HG03442 (cell line): ENCODE data around the gene FNDC3B.
"Not testable (repeated sequence)": the region's sequence is repeated elsewhere in the genome, so short reads cannot be mapped to it uniquely, and the experiment has no call there.

ENCODE experiments used
- ATAC-seq: cut with Tn5 transposase; IDR thresholded peaks from one replicate; pipeline ENCODE4 v1.9.1; 2021; ENCODE audit warnings: mild to moderate bottlenecking, moderate library complexity; ENCODE audit not compliant: unreplicated experiment

FNDC3B gene

GRCh38 chr3:172039436-172040077, at the start of gene FNDC3B:
Gene FNDC3B (plus strand): TSS chr3:172039578. CDS start chr3:172112480, 72,902 bp downstream.
- ATAC-seq, result peak; percentile 64

- not testable (repeated sequence) for ATAC-seq
Measured at GRCh38 chr3:171990239-171990638, 49.1 kb upstream of the FNDC3B start.

GRCh38 chr3:171991166-171991565, 48.2 kb upstream of the FNDC3B start:
- no peak for ATAC-seq

GRCh38 chr3:171994646-171995428, 44.5 kb upstream of the FNDC3B start:
- ATAC-seq, result no peak

- ATAC-seq, result no peak
Measured at GRCh38 chr3:171995486-171995885, 43.9 kb upstream of the FNDC3B start.

GRCh38 chr3:171996178-171996817, 43.1 kb upstream of the FNDC3B start:
- no peak for ATAC-seq

- not testable (repeated sequence) for ATAC-seq
Measured at GRCh38 chr3:171998731-171999130, 40.6 kb upstream of the FNDC3B start.

GRCh38 chr3:172001616-172002015, 37.8 kb upstream of the FNDC3B start:
- ATAC-seq, result not testable (repeated sequence)

GRCh38 chr3:172002512-172003078, 36.8 kb upstream of the FNDC3B start:
- no peak for ATAC-seq

GRCh38 chr3:172003146-172003545, 36.2 kb upstream of the FNDC3B start:
- no peak for ATAC-seq

- no peak for ATAC-seq
Measured at GRCh38 chr3:172007065-172007370, 32.4 kb upstream of the FNDC3B start.

GRCh38 chr3:172009803-172010202, 29.6 kb upstream of the FNDC3B start:
- ATAC-seq, result no peak

GRCh38 chr3:172012775-172013174, 26.6 kb upstream of the FNDC3B start:
- no peak for ATAC-seq

GRCh38 chr3:172014145-172014544, 25.2 kb upstream of the FNDC3B start:
- ATAC-seq, result no peak

- no peak for ATAC-seq
Measured at GRCh38 chr3:172018364-172018763, 21.0 kb upstream of the FNDC3B start.

- ATAC-seq, result no peak
Measured at GRCh38 chr3:172020763-172021162, 18.6 kb upstream of the FNDC3B start.

GRCh38 chr3:172021164-172021563, 18.2 kb upstream of the FNDC3B start:
- ATAC-seq, result no peak

- ATAC-seq, result no peak
Measured at GRCh38 chr3:172021859-172022258, 17.5 kb upstream of the FNDC3B start.

GRCh38 chr3:172023915-172024314, 15.5 kb upstream of the FNDC3B start:
- ATAC-seq, result no peak

- no peak for ATAC-seq
Measured at GRCh38 chr3:172024679-172025078, 14.7 kb upstream of the FNDC3B start.

- ATAC-seq, result no peak
Measured at GRCh38 chr3:172029425-172030098, 9.8 kb upstream of the FNDC3B start.
